ENCODE measurements around the gene TCF4.

TCF4 gene

GRCh38 chr18:55287935-55288868, 299.8 kb downstream of the TCF4 start:
- no peak overlapping the region for H3K27ac ChIP-seq (ENCODE audit: low read depth, low read length)
- no peaks in the 10 kb centered on the region for H3K27me3 ChIP-seq (ENCODE audit: control insufficient read depth, insufficient read depth, low read length)
- H3K9me3 ChIP-seq (ENCODE audit: control insufficient read depth, insufficient read depth, low read depth, low read length) = no peaks in the 10 kb centered on the region
- H3K9ac ChIP-seq (ENCODE audit: low read length) = no peak overlapping the region
- H3K4me1 ChIP-seq (ENCODE audit: control insufficient read depth, insufficient read depth, low read length) = peaks cover 17% of the 10 kb centered on the region
- no peak overlapping the region for H3K4me3 ChIP-seq (ENCODE audit: low read depth, low read length)
- H3K36me3 ChIP-seq (ENCODE audit: control insufficient read depth, insufficient read depth, low read length) = no peaks in the 10 kb centered on the region

- no peak overlapping the region for H3K9ac ChIP-seq (ENCODE audit: low read length)
- no peak overlapping the region for H3K27ac ChIP-seq (ENCODE audit: low read depth, low read length)
- H3K4me3 ChIP-seq (ENCODE audit: low read depth, low read length) = no peak overlapping the region
- H3K4me1 ChIP-seq (ENCODE audit: control insufficient read depth, insufficient read depth, low read length) = peaks cover 17% of the 10 kb centered on the region
- no peaks in the 10 kb centered on the region for H3K27me3 ChIP-seq (ENCODE audit: control insufficient read depth, insufficient read depth, low read length)
- no peaks in the 10 kb centered on the region for H3K9me3 ChIP-seq (ENCODE audit: control insufficient read depth, insufficient read depth, low read depth, low read length)
- no peaks in the 10 kb centered on the region for H3K36me3 ChIP-seq (ENCODE audit: control insufficient read depth, insufficient read depth, low read length)
These were observed 300.7 kb downstream of the TCF4 start for GRCh38 chr18:55287149-55287806.

DNA sequence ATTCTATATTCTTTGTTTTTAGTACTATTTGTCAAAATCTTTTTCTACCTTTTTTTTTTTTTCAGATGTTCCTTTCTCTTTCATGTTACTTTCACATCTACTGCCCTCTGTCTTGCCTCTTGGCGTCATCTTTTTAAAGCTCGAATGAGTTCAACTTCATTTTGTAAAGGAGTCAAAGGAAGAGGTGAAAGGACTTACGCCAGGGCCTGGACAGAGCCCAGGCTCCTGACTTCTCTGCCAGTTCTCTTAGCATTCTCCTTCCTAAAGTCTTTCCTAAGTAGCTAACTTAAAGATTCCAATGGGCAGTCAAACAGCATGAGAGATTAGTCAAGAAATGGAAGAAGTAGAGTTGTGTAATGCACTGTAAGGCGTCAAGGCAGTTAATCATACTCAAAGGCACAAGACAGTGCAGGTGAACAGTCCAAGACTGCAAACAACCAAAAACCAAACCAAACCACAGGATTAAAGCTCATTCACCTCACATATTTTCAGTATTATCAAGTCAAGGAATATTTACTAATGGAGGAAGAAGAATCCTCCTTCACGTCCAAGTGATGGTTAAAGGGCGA, 301.7 kb downstream of the TCF4 start:
- H3K4me3 ChIP-seq (ENCODE audit: low read depth, low read length) = no peak overlapping the region
- H3K9ac ChIP-seq (ENCODE audit: low read length) = no peak overlapping the region
- peaks cover 12% of the 10 kb centered on the region for H3K4me1 ChIP-seq (ENCODE audit: control insufficient read depth, insufficient read depth, low read length)
- H3K9me3 ChIP-seq (ENCODE audit: control insufficient read depth, insufficient read depth, low read depth, low read length) = no peaks in the 10 kb centered on the region
- no peaks in the 10 kb centered on the region for H3K36me3 ChIP-seq (ENCODE audit: control insufficient read depth, insufficient read depth, low read length)
- H3K27me3 ChIP-seq (ENCODE audit: control insufficient read depth, insufficient read depth, low read length) = no peaks in the 10 kb centered on the region
- no peak overlapping the region for H3K27ac ChIP-seq (ENCODE audit: low read depth, low read length)

GRCh38 chr18:55284614-55285013, 303.4 kb downstream of the TCF4 start:
- H3K36me3 ChIP-seq (ENCODE audit: control insufficient read depth, insufficient read depth, low read length) = no peaks in the 10 kb centered on the region
- H3K27ac ChIP-seq (ENCODE audit: low read depth, low read length) = no peak overlapping the region
- H3K4me3 ChIP-seq (ENCODE audit: low read depth, low read length) = no peak overlapping the region
- no peak overlapping the region for H3K9ac ChIP-seq (ENCODE audit: low read length)
- no peaks in the 10 kb centered on the region for H3K27me3 ChIP-seq (ENCODE audit: control insufficient read depth, insufficient read depth, low read length)
- no peaks in the 10 kb centered on the region for H3K9me3 ChIP-seq (ENCODE audit: control insufficient read depth, insufficient read depth, low read depth, low read length)
- H3K4me1 ChIP-seq (ENCODE audit: control insufficient read depth, insufficient read depth, low read length) = peaks cover 4% of the 10 kb centered on the region; the same call in 1 of the 2 replicates

GRCh38 chr18:55283309-55283708, 304.7 kb downstream of the TCF4 start:
- Histone ChIP-seq H3K27ac (ENCODE audit: low read depth, low read length) (no peak overlapping the region), H3K27me3 (ENCODE audit: control insufficient read depth, insufficient read depth, low read length) (no peaks in the 10 kb centered on the region), H3K4me3 (ENCODE audit: low read depth, low read length) (no peak overlapping the region), H3K4me1 (ENCODE audit: control insufficient read depth, insufficient read depth, low read length) (peaks cover 4% of the 10 kb centered on the region; the same call in 1 of the 2 replicates), H3K9ac (ENCODE audit: low read length) (no peak overlapping the region), H3K36me3 (ENCODE audit: control insufficient read depth, insufficient read depth, low read length) (no peaks in the 10 kb centered on the region), H3K9me3 (ENCODE audit: control insufficient read depth, insufficient read depth, low read depth, low read length) (no peaks in the 10 kb centered on the region)

GRCh38 chr18:55280503-55280902, 307.5 kb downstream of the TCF4 start:
- Histone ChIP-seq H3K4me1 (ENCODE audit: control insufficient read depth, insufficient read depth, low read length) (peaks cover 4% of the 10 kb centered on the region; the same call in 1 of the 2 replicates), H3K36me3 (ENCODE audit: control insufficient read depth, insufficient read depth, low read length) (peaks cover 8% of the 10 kb centered on the region), H3K4me3 (ENCODE audit: low read depth, low read length) (no peak overlapping the region), H3K9ac (ENCODE audit: low read length) (no peak overlapping the region), H3K27ac (ENCODE audit: low read depth, low read length) (no peak overlapping the region), H3K9me3 (ENCODE audit: control insufficient read depth, insufficient read depth, low read depth, low read length) (no peaks in the 10 kb centered on the region), H3K27me3 (ENCODE audit: control insufficient read depth, insufficient read depth, low read length) (no peaks in the 10 kb centered on the region)

GRCh38 chr18:55275039-55275901, 312.7 kb downstream of the TCF4 start:
- H3K27me3 ChIP-seq (ENCODE audit: control insufficient read depth, insufficient read depth, low read length) = no peaks in the 10 kb centered on the region
- no peaks in the 10 kb centered on the region for H3K9me3 ChIP-seq (ENCODE audit: control insufficient read depth, insufficient read depth, low read depth, low read length)
- no peak overlapping the region for H3K9ac ChIP-seq (ENCODE audit: low read length)
- H3K4me3 ChIP-seq (ENCODE audit: low read depth, low read length) = no peak overlapping the region
- peaks cover 24% of the 10 kb centered on the region for H3K36me3 ChIP-seq (ENCODE audit: control insufficient read depth, insufficient read depth, low read length)
- H3K27ac ChIP-seq (ENCODE audit: low read depth, low read length) = no peak overlapping the region
- H3K4me1 ChIP-seq (ENCODE audit: control insufficient read depth, insufficient read depth, low read length) = no peaks in the 10 kb centered on the region; the same call in 1 of the 2 replicates

DNA sequence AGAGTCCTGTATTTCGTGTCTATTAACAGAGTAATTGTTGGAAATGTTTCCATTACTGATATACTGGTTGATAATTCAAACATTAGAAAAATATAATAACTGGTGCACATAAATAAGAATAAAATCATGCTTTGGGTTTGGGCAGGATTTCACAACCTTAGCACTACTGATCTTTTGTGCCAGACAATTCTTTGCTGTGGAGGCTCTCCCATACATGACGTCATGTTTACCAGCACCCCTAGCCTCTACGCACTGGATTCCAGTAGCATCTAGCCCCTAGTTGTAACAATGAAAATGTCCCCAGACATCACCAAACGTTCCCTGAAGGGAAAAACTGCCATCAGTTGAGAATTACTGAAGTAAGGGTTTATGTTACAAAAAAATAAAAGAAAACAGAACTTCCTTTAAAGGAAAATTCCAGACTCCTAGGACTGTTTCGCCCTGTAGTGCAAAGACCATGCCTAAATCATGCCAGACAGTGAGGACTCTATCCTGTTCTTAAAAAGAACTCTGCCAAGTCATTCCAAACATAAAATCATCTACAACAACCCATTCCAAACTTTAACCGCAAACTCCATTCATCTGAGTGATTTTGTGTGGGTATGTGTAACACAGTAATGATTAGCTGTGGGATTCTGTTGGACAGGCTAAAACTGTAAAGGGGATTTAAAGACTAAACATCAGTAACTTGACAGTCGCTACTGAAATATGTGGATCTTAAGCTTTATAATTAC, 315.3 kb downstream of the TCF4 start:
- Histone ChIP-seq H3K4me3 (ENCODE audit: low read depth, low read length) (no peak overlapping the region), H3K4me1 (ENCODE audit: control insufficient read depth, insufficient read depth, low read length) (no peaks in the 10 kb centered on the region), H3K36me3 (ENCODE audit: control insufficient read depth, insufficient read depth, low read length) (peaks cover 41% of the 10 kb centered on the region), H3K27ac (ENCODE audit: low read depth, low read length) (no peak overlapping the region), H3K27me3 (ENCODE audit: control insufficient read depth, insufficient read depth, low read length) (no peaks in the 10 kb centered on the region), H3K9me3 (ENCODE audit: control insufficient read depth, insufficient read depth, low read depth, low read length) (no peaks in the 10 kb centered on the region), H3K9ac (ENCODE audit: low read length) (no peak overlapping the region)

DNA sequence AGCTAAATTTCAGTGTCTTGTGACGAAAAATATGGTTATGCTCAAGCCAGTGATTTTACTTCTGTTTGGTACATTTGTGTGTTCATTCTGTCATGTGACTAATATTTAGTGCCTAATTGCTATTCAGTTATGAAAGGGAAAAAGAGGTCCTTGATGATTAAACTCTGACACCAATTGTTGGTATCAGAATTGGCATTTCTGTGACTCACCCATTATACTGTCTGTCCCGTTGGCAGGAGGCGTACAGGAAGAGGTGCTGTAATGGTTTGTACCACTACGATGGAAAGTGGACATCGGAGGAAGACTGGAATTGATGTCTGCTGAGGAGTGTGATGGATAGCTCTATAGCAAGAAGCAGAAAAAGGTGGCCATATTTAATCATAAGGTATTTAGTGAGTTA, 318.4 kb downstream of the TCF4 start:
- H3K27me3 ChIP-seq (ENCODE audit: control insufficient read depth, insufficient read depth, low read length) = no peaks in the 10 kb centered on the region
- no peaks in the 10 kb centered on the region for H3K9me3 ChIP-seq (ENCODE audit: control insufficient read depth, insufficient read depth, low read depth, low read length)
- no peak overlapping the region for H3K27ac ChIP-seq (ENCODE audit: low read depth, low read length)
- peaks cover 48% of the 10 kb centered on the region for H3K36me3 ChIP-seq (ENCODE audit: control insufficient read depth, insufficient read depth, low read length)
- no peak overlapping the region for H3K4me3 ChIP-seq (ENCODE audit: low read depth, low read length)
- H3K4me1 ChIP-seq (ENCODE audit: control insufficient read depth, insufficient read depth, low read length) = peaks cover 15% of the 10 kb centered on the region
- no peak overlapping the region for H3K9ac ChIP-seq (ENCODE audit: low read length)

- H3K36me3 ChIP-seq (ENCODE audit: control insufficient read depth, insufficient read depth, low read length) = peaks cover 42% of the 10 kb centered on the region
- H3K9ac ChIP-seq (ENCODE audit: low read length) = no peak overlapping the region
- H3K27ac ChIP-seq (ENCODE audit: low read depth, low read length) = no peak overlapping the region
- H3K4me1 ChIP-seq (ENCODE audit: control insufficient read depth, insufficient read depth, low read length) = peaks cover 22% of the 10 kb centered on the region
- no peaks in the 10 kb centered on the region for H3K9me3 ChIP-seq (ENCODE audit: control insufficient read depth, insufficient read depth, low read depth, low read length)
- H3K4me3 ChIP-seq (ENCODE audit: low read depth, low read length) = no peak overlapping the region
- no peaks in the 10 kb centered on the region for H3K27me3 ChIP-seq (ENCODE audit: control insufficient read depth, insufficient read depth, low read length)
These were observed 319.2 kb downstream of the TCF4 start for GRCh38 chr18:55268628-55269275.

Measured in HUES6 (cell line).